B cell (primary cell): ENCODE results near the gene TMEM156.

Experiments used
- CTCF ChIP-seq: fragments of 200-600 bp; IDR thresholded peaks from one replicate; pipeline ENCODE4 v1.8.0; 2022; ENCODE audit warnings: antibody characterized with exemption, mild to moderate bottlenecking
- EZH2 ChIP-seq: IDR thresholded peaks from 2 replicates; pipeline ENCODE4 v1.6.1; 2012; ENCODE audit warnings: borderline replicate concordance, low read depth, mild to moderate bottlenecking, moderate library complexity, low read length; ENCODE audit not compliant: insufficient read depth, poor library complexity, severe bottlenecking

DNA sequence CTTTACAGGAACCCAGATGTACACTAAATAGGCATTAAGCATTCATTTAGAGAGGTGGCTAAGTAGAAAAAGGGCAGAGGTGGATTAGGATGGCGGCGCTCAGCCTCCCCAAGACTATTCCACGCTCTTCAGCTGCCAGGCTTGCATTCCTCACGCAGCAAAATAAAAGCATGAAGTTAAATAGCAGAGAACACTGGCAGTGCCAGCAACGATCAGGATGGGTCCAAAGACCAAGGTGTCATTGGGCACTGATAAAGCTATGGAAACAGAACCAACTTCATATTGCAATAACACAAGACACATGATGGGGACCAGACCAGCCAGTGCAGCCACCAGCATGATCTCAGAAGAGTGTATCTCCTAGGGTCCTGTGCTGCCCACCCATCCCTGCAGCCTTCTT, 42.0 kb downstream of the TMEM156 start:
- TF ChIP-seq CTCF: no peak
- no peak for TF ChIP-seq EZH2
